ENCODE data around the gene RGSL1.

- no peak for TF ChIP-seq CTCF (IDR thresholded peaks at IDR 0.05; ENCODE audit: borderline replicate concordance, extremely low read depth, low read length, poor library complexity, severe bottlenecking)
- TF ChIP-seq EZH2 (IDR thresholded peaks at IDR 0.05; ENCODE audit: borderline replicate concordance, low read depth, low read length, severe bottlenecking): no peak
Measured at GRCh38 chr1:182568647-182569284, 118.8 kb downstream of the RGSL1 start.

All from DND-41 (cell line).